Colonic mucosa (tissue), 4 donors: Measurements from ENCODE around the gene ELF3. TPM values are rescaled to one million over a fixed set of nuclear protein-coding genes. Genes with fewer than 3 reads are reported as not detected.
"Not testable (repeated sequence)": the region's sequence is repeated elsewhere in the genome, so short reads cannot be mapped to it uniquely, and the experiment has no call there.

Experiments used
- DNase-seq: peaks from one replicate; pipeline ENCODE4 v3.0.0-alpha.2; 2020
- H3K27ac ChIP-seq: fragments of 200-600 bp; one replicate; pipeline ENCODE4 v1.8.0; 2021
- H3K27me3 ChIP-seq: fragments of 200-600 bp; one replicate; pipeline ENCODE4 v1.8.0; 2021
- H3K36me3 ChIP-seq: fragments of 200-600 bp; one replicate; pipeline ENCODE4 v1.8.0; 2021
- H3K4me1 ChIP-seq: fragments of 200-600 bp; one replicate; pipeline ENCODE4 v1.8.0; 2021; ENCODE audit warnings: mild to moderate bottlenecking
- H3K4me3 ChIP-seq: fragments of 200-600 bp; one replicate; pipeline ENCODE4 v1.8.0; 2021
- H3K9ac ChIP-seq, 2 donors: one replicate each; pipeline ENCODE4 v1.7.0; 2013; ENCODE audit warnings: control low read depth in 2 of 2, low read depth in 2 of 2, low read length in 2 of 2
- H3K9me3 ChIP-seq: fragments of 200-600 bp; one replicate; pipeline ENCODE4 v1.8.0; 2021
- CTCF ChIP-seq: fragments of 200-600 bp; IDR thresholded peaks from one replicate; pipeline ENCODE4 v1.8.0; 2022; ENCODE audit warnings: antibody characterized with exemption, mild to moderate bottlenecking
- intact Hi-C: fragments of 100-400 bp; cut with DNase I; formaldehyde crosslinking; loops from one replicate; pipeline ENCODE4 v1.14.1; 2022
- microRNA-seq: library from miRNA; unstranded; fragments of <30 nt; microRNA quantifications from one replicate; pipeline ENCODE4, GENCODE V29; 2019
- total RNA-seq, 2 donors: library from RNA; stranded (reverse); fragmentation: NEBNext Ultra II Directional in 1 of 2; extraction: Animal tissue kit (Norgen Biotek cat#: 25700) in 1 of 2; gene quantifications; one replicate each; pipeline ENCODE4 v1.2.1, GENCODE V29; 2021
- donor health status: healthy.
- donor health status: DM: no; HTN: no; CAD: no.
- donor health status: DM: no; HTN: no; CAD: no.

Gene ELF3
- total RNA-seq, 2 donors from 2014 or later: 749 to 1,162 TPM

- Histone ChIP-seq H3K9ac (peak overlapping the region in 1 of 2 donors; percentile 73), H3K27ac (peak overlapping the region; percentile 85), H3K9me3 (no peaks in the 10 kb centered on the region), H3K27me3 (no peaks in the 10 kb centered on the region), H3K4me3 (no peak overlapping the region), H3K36me3 (no peaks in the 10 kb centered on the region), H3K4me1 (no peaks in the 10 kb centered on the region)
- no peak for TF ChIP-seq CTCF
- DNase-seq: no peak
- intact Hi-C loops: no loop called here
Observed at GRCh38 chr1:202058001-202058908, 47.9 kb downstream of the ELF3 start.

- DNase-seq: no peak
- intact Hi-C loops: no loop called here
- no peak overlapping the region for H3K27ac ChIP-seq
Observed at GRCh38 chr1:202061055-202061454, 50.7 kb downstream of the ELF3 start.

GRCh38 chr1:202061787-202062186 is 51.4 kb downstream of the ELF3 start:
- H3K27me3 ChIP-seq, DNase-seq, intact Hi-C loops, H3K36me3 ChIP-seq, H3K9me3 ChIP-seq, H3K9ac ChIP-seq, H3K27ac ChIP-seq, H3K4me1 ChIP-seq, H3K4me3 ChIP-seq: not testable (repeated sequence)

More at GRCh38 chr1:202061055-202061454, 50.7 kb downstream of the ELF3 start:
- no peaks in the 10 kb centered on the region for H3K27me3 ChIP-seq
- H3K36me3 ChIP-seq: no peaks in the 10 kb centered on the region
- no peaks in the 10 kb centered on the region for H3K4me1 ChIP-seq
- TF ChIP-seq CTCF: no peak
- no peak overlapping the region for H3K4me3 ChIP-seq
- no peaks in the 10 kb centered on the region for H3K9me3 ChIP-seq
- no peak overlapping the region for H3K9ac ChIP-seq

- H3K36me3 ChIP-seq, DNase-seq, H3K27ac ChIP-seq, H3K4me1 ChIP-seq, intact Hi-C loops, H3K9me3 ChIP-seq, H3K4me3 ChIP-seq, H3K27me3 ChIP-seq, H3K9ac ChIP-seq: not testable (repeated sequence)
Observed at GRCh38 chr1:202062636-202063035, 52.2 kb downstream of the ELF3 start.

GRCh38 chr1:202063093-202063492 is 52.7 kb downstream of the ELF3 start:
- H3K9me3 ChIP-seq: no peaks in the 10 kb centered on the region
- H3K4me1 ChIP-seq: no peaks in the 10 kb centered on the region
- no peak for TF ChIP-seq CTCF
- intact Hi-C loops: no loop called here
- H3K9ac ChIP-seq: no peak overlapping the region
- H3K27ac ChIP-seq: no peak overlapping the region
- H3K36me3 ChIP-seq: no peaks in the 10 kb centered on the region
- no peak overlapping the region for H3K4me3 ChIP-seq
- no peak for DNase-seq
- H3K27me3 ChIP-seq: no peaks in the 10 kb centered on the region

- H3K9me3 ChIP-seq, H3K9ac ChIP-seq, H3K27ac ChIP-seq, H3K36me3 ChIP-seq, H3K4me1 ChIP-seq, intact Hi-C loops, H3K27me3 ChIP-seq, DNase-seq, H3K4me3 ChIP-seq: not testable (repeated sequence)
Observed at GRCh38 chr1:202064889-202065312, 54.5 kb downstream of the ELF3 start.

Small RNA genes lying within 50 kb of the gene (microRNA-seq; reads per million reads assigned to microRNA genes)
- gene MIR6740: not detected

Other genes starting within 250 kb of the ELF3 start
- 10 to 100 TPM; 22.9 to 52.0 TPM for gene IPO9, start 181.4 kb upstream of the ELF3 start, total RNA-seq
- gene SHISA4, start 121.7 kb upstream of the ELF3 start, total RNA-seq: 1 to 10 TPM; 2.0 to 3.9 TPM
- gene LMOD1, start 64.0 kb upstream of the ELF3 start, total RNA-seq: 10 to 100 TPM in 1 of 2 donors, 1 to 10 TPM in 1; 7.6 to 64.5 TPM
- 10 to 100 TPM; 63.4 to 84.7 TPM for gene TIMM17A, start 55.1 kb upstream of the ELF3 start, total RNA-seq
- 100 to 1,000 TPM; 142 to 147 TPM for gene RNPEP, start 27.9 kb upstream of the ELF3 start, total RNA-seq
- 1 to 10 TPM; 1.6 to 3.1 TPM for gene GPR37L1, start 112.3 kb downstream of the ELF3 start, total RNA-seq
- 10 to 100 TPM; 30.3 to 57.0 TPM for gene ARL8A, start 134.2 kb downstream of the ELF3 start, total RNA-seq
- 1 to 10 TPM; 2.0 to 2.9 TPM for gene PTPN7, start 150.0 kb downstream of the ELF3 start, total RNA-seq
- gene LGR6, start 183.2 kb downstream of the ELF3 start, total RNA-seq: 1 to 10 TPM; 1.3 to 1.6 TPM